HG02623 (cell line): ENCODE results near the gene MFNG.

ENCODE experiments used
- ATAC-seq: cut with Tn5 transposase; IDR thresholded peaks from one replicate; pipeline ENCODE4 v1.9.1; 2021; ENCODE audit warnings: moderate library complexity; ENCODE audit not compliant: unreplicated experiment

Gene MFNG

DNA sequence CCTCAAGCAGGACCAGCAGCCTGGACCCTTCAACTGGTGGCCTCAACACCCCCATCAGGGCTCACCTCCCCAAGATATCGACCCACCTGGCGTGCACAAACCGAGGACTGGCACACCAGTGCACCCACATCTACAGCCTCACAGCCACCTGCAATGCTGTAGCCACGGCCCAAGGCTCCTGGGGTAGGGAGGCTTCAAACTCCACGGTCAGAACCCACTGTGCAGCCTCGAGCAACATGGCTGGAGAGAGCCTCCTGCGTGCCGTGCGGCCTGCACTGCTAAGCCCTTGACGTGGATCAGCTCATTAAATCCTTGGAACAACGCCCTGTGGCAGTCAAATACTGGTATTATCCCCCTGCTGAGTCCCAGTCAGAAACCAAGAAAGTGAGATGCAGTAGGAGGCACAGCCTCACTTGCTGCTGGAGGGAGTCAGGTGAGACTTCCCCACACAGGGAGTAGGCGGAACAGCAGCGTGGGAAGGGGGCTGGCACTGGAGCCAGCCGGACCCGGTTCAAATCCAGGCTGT is 28.4 kb upstream of the MFNG start:
- no peak for ATAC-seq

DNA sequence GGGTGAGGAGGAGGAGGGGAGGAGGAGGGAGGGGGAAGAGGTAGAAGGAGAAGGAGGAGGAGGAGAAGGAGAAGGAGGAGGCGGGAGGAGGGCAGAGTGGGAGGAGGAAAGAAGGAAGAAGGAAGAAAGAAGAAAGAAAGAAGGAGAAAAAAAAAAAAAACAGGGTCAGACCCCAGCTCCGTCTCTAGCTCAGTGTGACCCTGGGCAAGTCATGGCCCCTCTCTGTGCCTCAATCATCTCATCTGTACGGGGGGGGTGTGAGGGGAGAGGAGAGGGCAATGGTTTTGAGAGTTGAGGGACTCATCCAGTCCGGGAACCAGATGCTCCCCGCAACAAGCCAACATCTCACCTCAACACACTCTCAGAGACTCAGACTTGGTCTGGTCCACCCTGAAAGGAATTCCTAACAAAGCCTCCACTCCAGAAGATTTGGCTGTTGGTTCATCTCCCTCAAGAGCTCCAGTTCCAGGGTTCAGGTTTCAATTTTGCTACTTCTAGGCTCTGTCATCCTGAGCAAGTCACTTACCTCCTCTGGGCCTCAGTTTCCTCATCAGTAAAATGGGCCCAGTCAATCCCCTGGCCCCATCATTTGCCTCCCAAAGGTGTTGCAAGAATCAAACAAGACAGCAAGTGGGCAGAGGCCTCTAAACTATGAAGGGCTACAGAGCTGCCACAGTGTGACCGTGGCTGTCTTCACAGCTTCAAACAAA is 25.4 kb upstream of the MFNG start:
- ATAC-seq, result no peak

DNA sequence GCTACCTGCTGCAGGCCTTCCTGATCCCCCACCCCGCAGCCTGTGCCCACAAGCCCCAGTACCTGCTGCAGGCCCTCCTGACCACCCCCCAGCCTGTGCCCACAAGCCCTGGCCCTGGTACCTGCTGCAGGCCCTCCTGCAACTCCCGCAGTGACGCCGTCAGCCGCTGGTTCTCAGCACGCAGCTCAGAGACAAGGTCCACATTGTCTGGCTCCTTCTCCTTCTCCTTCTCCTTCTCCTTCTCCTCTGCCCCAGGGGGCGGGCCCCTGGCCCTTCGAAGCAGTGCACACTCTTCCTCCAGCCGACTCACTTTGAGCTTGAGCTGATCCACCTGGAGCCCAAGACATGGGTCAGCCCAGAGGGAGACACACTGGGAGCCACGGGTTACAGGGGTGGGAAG is 23.9 kb upstream of the MFNG start:
- no peak for ATAC-seq

DNA sequence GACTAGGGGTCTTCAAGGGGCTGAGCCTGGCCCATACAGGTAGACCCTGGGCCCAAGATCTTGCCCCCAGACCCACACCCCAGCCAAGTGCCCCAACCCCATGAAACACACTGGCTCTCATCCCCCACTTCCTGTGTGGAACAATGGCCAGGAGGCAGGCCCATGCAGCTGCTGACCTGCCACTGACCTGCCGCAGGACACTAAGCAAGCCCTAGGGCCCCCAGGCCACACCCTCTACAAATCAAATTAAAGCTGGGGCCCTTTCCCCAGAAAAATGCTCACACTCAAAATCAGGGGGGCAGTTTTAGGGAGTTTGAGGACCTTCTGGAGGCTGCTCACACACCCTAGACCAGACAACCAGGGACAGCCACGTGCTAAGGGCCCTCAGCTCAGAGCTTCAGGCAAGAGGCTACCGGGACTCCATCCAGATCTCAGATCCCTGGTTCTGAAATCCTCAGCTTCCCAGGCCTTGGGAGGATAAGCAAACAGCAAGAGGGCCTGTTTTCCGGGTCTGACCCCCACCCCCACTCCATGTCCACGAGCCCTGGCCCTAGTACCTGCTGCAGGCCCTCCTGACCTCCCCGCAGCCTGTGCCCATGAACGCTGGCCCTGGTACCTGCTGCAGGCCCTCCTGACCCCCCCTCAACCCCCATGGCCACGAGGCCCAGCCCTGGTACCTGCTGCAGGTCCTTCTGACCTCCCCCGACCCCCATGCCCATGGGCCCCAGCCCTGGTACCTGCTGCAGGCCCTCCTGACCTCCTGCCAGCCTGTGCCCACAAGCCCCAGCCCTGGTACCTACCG is 23.1 kb upstream of the MFNG start:
- no peak for ATAC-seq

DNA sequence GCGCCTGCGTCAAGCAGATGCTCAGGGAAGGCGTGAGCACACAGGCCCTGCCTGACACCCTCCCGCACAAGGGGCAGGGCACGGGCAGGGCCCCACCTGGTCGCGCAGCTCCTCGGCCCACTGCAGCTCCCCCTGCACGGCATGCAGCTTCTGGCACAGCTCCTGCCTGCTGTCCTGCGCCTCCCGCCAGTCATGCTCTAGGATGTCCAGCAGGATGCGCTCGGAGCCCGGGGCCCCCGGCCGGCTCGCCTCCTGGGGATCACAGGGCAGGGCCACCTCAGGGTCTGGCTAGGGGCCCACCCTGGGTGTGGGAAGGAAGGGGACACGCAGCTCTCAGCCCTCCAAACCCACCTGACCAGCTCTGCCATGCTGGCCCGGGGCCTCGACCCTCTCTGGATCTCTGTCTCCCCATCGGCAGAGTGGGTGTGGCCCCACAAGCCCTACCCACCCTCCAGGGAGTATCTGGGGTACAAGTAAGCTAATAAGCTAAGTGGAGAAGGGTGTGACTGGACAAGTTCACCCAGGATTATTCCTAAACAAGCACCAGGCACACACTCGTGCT is 22.3 kb upstream of the MFNG start:
- no peak for ATAC-seq

DNA sequence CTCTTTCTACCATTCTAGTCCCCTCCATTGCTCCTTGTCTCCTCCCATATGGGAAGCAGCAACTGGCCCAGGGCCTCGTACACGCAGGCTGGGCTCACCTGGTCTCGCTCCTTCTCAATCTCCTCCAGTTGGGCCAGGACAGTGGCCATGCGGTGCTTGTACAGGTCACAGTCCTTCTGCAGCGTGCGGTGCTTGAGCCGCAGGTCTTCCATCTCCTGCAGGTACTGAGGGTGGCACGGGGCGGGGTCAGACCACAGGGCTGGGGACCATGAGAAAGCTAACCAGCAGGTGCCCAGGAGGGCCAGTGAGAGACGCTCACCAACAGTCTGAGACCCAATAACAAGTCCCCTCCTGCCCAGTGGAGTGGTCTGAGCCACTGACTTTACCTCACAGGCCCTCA is 21.5 kb upstream of the MFNG start:
- no peak for ATAC-seq

DNA sequence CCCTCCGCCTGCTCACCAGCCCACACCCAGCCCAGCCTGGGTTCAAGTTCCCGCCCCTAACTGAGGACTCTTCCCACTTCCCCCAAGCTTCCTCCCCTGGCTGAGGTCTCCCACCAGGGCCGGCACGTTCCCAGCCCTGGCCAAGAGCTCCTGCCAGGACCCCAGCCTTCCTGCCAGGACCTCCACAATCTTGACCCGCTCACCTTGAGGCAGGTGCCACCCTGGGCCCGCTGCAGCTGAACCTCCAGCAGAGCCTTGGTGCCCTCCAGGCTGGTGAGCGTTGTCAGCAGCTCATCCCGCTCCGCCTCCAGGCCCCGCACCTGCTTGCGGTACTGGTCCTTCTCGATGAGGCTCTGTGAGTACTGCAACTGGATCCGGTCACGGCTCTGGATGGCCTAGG is 19.8 kb upstream of the MFNG start:
- no peak for ATAC-seq

DNA sequence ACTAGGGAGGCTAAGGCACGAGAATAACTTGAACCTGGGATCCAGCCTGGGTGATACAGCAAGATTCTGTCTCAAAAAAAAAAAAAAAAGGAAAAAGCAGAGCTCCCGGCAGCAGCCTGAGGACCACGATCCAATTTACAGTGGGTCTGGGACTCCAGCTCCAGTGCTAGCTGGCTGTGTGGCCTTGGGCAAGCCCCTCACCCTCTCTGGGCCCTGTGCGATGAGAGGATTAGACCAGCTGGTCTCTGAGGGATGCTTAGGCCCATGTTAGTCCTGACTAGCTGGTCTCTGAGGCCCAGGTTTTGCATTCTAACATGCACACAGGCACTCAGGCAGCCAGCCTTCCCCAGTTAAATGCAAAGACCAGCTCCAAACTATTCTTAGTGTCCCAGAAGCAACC is 19.4 kb upstream of the MFNG start:
- ATAC-seq, result no peak

DNA sequence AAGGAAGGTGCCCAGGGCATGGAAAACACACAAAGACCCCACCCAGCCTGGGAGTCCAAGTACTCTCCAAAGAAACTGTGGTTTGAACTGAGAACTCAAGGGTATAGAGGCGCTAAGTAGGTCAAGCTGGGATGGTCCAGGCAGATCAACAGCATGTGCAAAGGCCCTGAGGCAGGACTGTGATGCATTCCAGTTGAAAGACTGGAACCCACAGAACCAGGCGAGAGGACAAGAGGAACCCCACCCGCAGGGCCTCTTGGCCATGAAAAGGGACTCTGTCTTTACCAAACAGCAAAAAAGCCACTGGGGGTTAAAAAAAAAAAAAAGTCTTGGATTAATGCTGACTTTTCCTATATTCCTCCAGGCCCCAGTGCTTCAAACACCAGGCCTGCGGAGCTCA is 18.8 kb upstream of the MFNG start:
- no peak for ATAC-seq

DNA sequence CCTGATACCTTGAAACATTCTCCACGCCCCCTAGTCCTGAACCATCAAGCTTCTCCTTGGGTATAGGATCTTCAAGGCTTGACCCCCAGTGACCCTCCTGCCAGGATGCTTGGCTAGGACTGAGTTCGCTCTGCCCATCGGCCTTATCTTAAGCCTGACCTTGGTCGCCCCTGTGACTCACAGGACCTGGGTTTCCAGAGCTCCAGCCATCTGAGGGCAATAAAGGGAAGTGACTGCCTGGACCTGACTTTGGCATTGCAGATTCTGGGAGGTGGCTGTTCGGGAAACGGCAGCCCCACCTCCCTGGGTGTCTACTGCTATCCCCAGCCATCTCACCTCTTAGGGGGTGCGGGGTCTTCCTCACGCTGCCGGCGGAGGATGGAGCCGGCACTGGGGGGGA is 17.7 kb upstream of the MFNG start:
- ATAC-seq, result no peak

DNA sequence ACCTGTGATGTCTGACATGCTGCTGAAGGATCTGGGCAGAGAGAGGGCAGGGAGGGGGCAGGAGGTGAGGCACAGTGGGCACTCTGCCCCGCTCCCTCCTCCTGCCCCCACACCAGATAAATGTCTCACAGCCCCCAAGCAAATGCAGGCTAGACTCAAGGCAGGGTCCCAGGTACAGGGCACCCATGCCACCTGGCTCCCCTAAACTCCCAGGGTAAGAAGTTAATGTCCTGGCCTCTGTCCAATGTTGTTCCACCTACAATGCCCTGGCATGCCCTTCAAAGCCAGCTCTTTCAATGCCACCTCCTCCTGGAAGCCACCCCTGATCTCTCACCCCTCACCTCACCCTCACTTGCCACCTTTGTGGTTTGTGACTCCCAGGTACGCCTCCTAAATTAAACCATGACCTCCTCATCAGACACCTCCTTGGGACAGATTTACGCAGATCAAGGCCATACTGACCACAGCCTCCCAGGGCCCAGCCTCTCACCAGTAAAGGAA is 17.0 kb upstream of the MFNG start:
- ATAC-seq, result no peak

DNA sequence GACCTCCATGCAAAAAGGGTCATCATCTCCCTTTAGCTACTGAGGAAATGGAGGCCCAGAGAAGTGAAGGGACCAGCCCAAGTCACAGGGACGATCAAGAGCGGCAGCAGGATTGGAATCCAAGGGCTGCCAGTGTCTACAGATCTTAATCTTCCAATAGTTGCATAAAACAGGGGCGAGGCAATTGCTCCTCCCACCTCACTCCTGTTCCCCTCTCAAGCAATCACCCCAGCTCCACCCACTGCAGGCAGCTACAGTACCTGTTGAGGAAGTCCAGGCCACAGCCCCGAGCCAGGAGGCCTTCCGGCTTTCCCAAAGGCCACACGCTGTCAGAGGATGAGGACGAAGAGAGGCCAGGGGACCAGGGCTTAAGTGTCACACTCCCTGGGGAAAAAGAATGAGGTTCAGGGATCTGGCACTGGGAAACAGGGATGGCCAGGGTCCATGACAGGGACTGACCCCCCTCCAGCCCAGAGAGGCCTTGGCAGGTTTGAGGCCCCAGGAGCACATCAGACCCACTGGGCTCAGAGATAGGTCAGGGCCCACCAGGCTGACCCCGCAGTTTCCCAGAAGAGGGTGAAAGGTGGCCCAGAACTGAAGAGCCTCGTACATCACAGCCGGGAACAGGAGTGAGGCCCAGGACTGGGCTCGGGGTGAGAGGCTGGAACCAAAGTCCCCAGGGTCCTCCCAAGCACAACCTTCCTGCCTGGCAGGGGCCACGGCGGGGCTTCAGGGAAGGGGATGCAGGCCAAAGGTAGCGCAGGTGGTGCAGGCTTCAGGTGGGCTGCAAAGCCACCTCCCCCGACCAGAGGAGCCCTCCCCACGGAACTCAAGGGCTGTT is 16.4 kb upstream of the MFNG start:
- ATAC-seq, result no peak

DNA sequence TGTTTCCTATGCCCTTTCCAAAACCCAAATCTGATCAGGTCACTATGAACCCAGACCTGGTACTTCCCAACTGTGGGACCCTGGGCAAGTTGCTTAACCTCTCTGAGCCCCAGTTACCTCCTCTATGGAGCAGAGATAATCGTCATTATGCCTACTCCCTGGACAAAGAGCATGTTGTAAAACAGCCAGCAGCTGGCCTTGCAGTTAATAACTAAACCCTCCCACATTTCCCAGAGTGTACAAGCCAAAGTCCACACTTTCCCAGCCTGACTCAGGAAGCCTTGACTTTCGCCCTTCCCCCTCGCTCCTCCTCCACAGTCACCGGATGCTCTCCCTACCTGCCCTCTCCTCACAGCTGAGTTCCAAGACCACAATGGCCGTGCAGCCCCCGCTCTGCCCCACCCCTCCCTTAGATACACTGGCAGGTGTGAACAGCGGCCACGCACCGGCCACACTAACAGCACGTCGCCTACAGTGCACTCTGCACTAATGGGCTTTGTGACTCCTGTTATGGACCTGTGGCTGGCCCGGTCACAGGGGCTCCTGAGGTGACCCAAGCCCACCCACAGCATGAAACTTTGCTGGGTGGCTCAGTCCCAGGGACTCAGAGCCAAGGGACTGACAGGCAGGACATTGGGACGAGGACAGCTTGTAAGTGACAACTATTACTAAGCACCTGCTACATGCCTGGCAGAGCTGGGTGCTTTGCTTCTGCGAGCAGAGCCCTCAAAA is 15.6 kb upstream of the MFNG start:
- no peak for ATAC-seq

DNA sequence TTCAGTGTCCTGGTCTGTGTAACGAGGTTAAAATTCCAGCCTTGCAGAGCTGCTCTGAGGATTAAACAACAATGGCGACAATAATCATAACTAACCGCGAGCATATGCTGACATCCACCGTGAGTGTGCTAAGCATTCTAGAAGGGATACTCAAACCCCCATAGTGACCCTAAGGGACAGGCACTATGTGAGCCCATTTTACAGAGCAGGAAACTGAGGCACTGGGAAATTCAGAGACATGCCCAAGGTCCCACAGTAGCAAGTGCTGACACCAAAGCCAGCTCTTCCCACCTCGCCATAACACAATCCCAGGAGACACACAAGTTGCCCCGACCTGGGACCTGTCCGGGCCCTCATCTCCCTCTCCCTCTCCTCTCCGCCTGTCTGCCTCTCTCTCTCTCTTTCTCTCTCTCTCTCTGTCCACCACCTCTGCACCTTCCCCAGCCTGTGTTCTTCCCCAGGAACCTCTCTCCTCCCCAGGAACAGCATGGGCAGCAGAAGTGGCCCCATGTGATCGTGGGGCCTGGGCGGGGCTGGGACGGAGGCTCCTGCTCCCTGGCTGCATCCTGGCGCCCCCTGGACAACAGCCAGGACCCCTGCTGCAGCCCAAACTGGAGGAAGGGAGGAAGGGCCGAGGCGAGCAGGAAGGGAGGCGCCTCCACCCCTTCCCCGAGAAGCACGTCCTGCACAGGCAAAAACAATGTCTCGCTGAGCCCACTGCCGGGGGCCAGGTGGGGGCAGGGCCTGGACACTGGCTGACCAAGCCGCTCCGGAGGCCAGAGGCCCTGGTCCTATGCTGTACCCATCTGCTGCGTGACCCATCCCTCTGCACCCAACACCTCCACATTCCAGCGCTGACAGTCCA is 14.8 kb upstream of the MFNG start:
- ATAC-seq, result no peak

DNA sequence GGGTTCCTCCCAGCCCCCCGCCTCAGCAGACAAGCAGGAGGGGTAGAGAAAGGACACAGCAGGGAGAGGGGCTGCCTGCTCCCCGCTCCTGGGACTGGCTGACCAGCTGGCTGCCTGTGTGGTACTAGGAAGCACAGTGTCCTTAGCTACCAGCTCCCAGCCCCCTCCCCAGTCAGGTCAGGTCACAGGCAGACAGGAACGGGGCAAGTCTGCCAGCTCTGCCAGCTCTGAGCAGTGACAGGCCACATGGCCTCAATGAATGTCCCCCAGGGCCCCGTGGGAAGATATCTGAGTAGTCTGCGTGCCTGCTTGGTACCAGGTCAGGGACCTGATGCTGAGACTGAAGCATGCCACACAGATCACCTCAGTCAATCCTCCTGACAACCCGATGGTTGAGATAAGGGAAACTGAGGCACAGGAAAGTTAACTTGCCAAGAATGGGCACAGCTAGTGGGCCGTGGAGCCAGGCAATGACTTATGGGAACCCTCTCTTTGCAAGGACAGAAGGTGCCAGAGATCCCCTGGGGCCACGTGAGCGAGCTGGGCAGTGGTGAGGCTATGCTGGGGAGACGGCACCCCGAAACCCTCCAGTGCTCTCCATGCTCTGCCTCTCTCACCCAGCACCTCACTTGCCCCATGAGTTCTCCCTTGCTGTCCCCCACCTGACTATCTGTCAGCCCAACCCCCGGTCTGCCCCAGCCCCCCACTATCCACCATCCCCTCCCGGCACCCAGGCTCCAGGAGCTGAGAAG is 13.8 kb upstream of the MFNG start:
- no peak for ATAC-seq

DNA sequence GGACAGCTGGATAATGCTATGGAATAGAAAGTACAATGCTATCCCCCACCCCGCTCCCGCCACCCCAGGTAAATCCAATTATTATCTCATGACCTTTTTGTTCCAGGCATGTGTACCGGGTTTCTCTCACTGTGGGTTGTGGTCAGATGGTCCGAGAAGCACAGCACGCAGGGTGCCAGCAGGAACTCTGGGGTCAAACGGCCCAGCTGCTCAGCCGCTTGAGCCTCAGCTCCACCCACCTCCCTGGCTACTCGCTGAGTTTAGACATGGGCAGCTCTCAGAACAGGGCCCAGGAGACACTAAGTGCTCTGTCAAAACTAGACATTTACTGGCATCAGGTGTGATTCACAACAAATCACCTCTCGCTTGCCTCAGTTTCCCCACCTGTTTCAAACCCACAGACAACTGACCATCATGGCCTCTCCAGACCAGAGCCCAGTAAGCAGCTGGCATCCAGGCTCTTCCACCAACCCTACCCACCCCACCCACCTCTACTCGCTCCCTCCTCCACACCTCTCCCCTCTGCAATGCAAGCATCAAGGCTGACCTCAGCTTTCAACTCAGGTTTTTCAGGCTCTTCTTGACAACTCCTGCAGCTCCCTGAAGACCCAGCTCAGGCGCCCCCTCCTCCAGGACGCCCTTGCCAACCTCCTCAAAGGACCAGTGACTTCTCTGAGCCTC is 13.0 kb upstream of the MFNG start:
- no peak for ATAC-seq

DNA sequence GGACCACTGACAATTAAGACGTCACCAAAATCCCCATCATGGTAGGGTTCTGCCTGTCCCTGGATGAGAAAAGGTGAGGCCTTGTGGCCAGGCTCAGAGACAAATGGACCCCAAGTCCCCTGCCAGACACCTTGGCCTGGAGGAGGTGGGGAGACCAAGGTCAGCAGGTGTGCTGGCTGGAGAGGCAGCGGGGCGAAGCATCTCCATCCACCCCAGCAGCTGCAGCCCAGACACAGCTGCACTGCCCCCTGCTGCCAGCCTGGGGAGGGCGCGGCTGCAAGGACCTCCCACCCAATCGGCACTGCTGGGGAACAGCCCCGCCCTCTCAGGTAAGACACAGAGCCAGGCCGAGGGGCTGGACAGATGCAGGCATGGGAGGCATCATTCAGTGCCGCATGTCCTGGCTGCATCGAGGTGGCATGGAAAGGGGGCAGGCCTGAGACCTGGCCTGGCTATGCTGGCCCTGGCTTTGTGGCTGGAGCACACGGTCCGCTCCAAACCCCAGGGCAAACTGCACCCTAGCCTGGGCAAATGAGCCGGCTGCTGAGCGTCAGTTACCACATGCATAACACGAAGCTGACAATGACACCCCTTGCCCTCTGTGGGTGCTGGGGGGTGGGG is 12.2 kb upstream of the MFNG start:
- no peak for ATAC-seq
